Panc1 (cell line): ENCODE results near the gene MMP21. TPM values are rescaled to one million over a fixed set of nuclear protein-coding genes. Genes with fewer than 3 reads are reported as not detected.

Source experiments
- ATAC-seq: fragments of 200-7000 bp; cut with Tn5 transposase; 2 replicates; pipeline ENCODE4 v1.9.1; 2020; ENCODE audit warnings: mild to moderate bottlenecking, moderate library complexity
- BruUV-seq: library from RNA; stranded (reverse); fragments of 400-500 nt; replicated peaks from 2 replicates; lab custom pipeline; 2021; lab: Mats Ljungman, UMichigan
- CTCF ChIA-PET: fragments of 300-600 bp; sonication (Branson Sonifier 250); formaldehyde crosslinking; loops from one replicate; lab custom pipeline; 2022; ENCODE audit warnings: antibody characterized with exemption; lab: Charles Lee
- POLR2A ChIA-PET: fragments of 300-600 bp; sonication (Branson Sonifier 250); formaldehyde crosslinking; loops from one replicate; lab custom pipeline; 2022; ENCODE audit warnings: antibody characterized with exemption; lab: Charles Lee
- DNase-seq: peaks from one replicate; pipeline ENCODE4 v3.0.0-alpha.2; 2010; ENCODE audit warnings: low read depth, low spot score
- H3K27ac ChIP-seq: 2 replicates; pipeline ENCODE4 v1.5.1; 2011; ENCODE audit warnings: mild to moderate bottlenecking, low read length, inconsistent platforms
- H3K27me3 ChIP-seq: fragments of 200-500 bp; sonication (Bioruptor generic); 2 replicates; pipeline ENCODE4 v1.6.0; 2014; ENCODE audit warnings: low read length, inconsistent platforms; ENCODE audit not compliant: control insufficient read depth, insufficient read depth
- H3K36me3 ChIP-seq: fragments of 200-500 bp; sonication (Bioruptor generic); 2 replicates; pipeline ENCODE4 v1.5.1; 2014; ENCODE audit warnings: inconsistent platforms, mild to moderate bottlenecking, low read length, moderate library complexity; ENCODE audit not compliant: control insufficient read depth, insufficient read depth
- H3K4me1 ChIP-seq: 2 replicates; pipeline ENCODE4 v1.5.1; 2011; ENCODE audit warnings: inconsistent platforms, mild to moderate bottlenecking, low read length, moderate library complexity; ENCODE audit not compliant: control insufficient read depth, insufficient read depth
- H3K4me3 ChIP-seq, 2 experiments: 2 replicates each; pipeline ENCODE4 v1.5.1; 2011 to 2012; ENCODE audit warnings: low read depth in 2 of 2, low read length in 2 of 2, mild to moderate bottlenecking in 2 of 2, inconsistent platforms in 1 of 2, moderate library complexity in 1 of 2
- H3K9me3 ChIP-seq: fragments of 200-500 bp; sonication (Bioruptor generic); 2 replicates; pipeline ENCODE4 v1.5.1; 2014; ENCODE audit warnings: low read depth, mild to moderate bottlenecking, inconsistent platforms, low read length, moderate library complexity; ENCODE audit not compliant: control insufficient read depth, insufficient read depth
- POLR2AphosphoS5 ChIP-seq: IDR thresholded peaks from 2 replicates; pipeline ENCODE4 v1.6.1; 2012; ENCODE audit warnings: mild to moderate bottlenecking, low read depth, low read length, moderate library complexity
- SIN3A ChIP-seq: IDR thresholded peaks from 2 replicates; pipeline ENCODE4 v1.6.1; 2012; ENCODE audit warnings: low read depth, mild to moderate bottlenecking, low read length, moderate library complexity, borderline replicate concordance; ENCODE audit not compliant: insufficient read depth
- TCF7L2 ChIP-seq: IDR thresholded peaks from 2 replicates; pipeline ENCODE4 v1.6.1; 2011; ENCODE audit warnings: mild to moderate bottlenecking, low read depth, low read length, inconsistent platforms
- in situ Hi-C: cut with HindIII; loops from 2 replicates; pipeline ENCODE4 v1.10.0; 2016; ENCODE audit warnings: low sequenced_read_pairs, low pct_unique_long_range_greater_than_20kb
- intact Hi-C: fragments of 100-400 bp; cut with micrococcal nuclease; formaldehyde crosslinking; loops from one replicate; pipeline ENCODE4 v1.10.0; 2022; ENCODE audit not compliant: unreplicated experiment
- total RNA-seq: library from RNA; stranded (reverse); gene quantifications from one replicate; pipeline ENCODE4 v1.2.1, GENCODE V29; 2021; ENCODE audit not compliant: unreplicated experiment
- TF ChIP-seq, protein P1 (sequence below), 2 experiments: IDR thresholded peaks; 2 replicates each; pipeline ENCODE4 v1.6.1; 2011 to 2012; ENCODE audit warnings: low read depth in 2 of 2, control low read depth in 1 of 2, low read length in 1 of 2, mild to moderate bottlenecking in 1 of 2, moderate library complexity in 1 of 2; ENCODE audit not compliant: insufficient read depth in 1 of 2
- TF ChIP-seq, protein P2 (sequence below): fragments of 450-650 bp; IDR thresholded peaks from 2 replicates; pipeline ENCODE4 v1.5.1; 2017; ENCODE audit warnings: mild to moderate bottlenecking

MMP21 gene
- total RNA-seq, 1 experiment from 2014 or later = not detected

DNA sequence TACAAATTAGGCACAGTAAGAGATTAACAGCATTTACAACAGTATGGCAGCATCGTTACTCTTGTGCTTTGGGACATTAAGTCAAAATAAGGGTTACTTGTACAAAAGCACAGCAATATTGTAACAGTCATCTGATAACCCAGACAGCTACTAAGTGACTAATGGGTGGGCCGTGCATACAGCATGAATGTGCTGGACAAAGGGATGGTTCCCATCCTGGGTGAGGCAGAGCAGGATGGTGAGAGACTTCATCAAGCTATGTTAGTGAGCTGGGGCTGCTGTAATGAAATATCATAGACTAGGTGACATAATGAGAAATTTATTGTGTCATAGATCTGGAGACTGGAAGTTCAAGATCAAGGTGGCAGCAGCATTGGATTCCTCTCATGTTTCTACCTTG lies 30.7 kb downstream of the MMP21 start:
- H3K4me3 ChIP-seq = no peak overlapping the region
- H3K27me3 ChIP-seq = no peaks in the 10 kb centered on the region
- BruUV-seq = no TSS peak
- TF ChIP-seq TCF7L2 (no peak), SIN3A (no peak), POLR2AphosphoS5 (no peak)
- TF ChIP-seq, protein P1, sequence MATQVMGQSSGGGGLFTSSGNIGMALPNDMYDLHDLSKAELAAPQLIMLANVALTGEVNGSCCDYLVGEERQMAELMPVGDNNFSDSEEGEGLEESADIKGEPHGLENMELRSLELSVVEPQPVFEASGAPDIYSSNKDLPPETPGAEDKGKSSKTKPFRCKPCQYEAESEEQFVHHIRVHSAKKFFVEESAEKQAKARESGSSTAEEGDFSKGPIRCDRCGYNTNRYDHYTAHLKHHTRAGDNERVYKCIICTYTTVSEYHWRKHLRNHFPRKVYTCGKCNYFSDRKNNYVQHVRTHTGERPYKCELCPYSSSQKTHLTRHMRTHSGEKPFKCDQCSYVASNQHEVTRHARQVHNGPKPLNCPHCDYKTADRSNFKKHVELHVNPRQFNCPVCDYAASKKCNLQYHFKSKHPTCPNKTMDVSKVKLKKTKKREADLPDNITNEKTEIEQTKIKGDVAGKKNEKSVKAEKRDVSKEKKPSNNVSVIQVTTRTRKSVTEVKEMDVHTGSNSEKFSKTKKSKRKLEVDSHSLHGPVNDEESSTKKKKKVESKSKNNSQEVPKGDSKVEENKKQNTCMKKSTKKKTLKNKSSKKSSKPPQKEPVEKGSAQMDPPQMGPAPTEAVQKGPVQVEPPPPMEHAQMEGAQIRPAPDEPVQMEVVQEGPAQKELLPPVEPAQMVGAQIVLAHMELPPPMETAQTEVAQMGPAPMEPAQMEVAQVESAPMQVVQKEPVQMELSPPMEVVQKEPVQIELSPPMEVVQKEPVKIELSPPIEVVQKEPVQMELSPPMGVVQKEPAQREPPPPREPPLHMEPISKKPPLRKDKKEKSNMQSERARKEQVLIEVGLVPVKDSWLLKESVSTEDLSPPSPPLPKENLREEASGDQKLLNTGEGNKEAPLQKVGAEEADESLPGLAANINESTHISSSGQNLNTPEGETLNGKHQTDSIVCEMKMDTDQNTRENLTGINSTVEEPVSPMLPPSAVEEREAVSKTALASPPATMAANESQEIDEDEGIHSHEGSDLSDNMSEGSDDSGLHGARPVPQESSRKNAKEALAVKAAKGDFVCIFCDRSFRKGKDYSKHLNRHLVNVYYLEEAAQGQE (IDR thresholded peaks at IDR 0.05; ENCODE audit: insufficient read depth in 1 of 2, low read depth in 2 of 2, low read length in 1 of 2) = no peak
- TF ChIP-seq, protein P2, sequence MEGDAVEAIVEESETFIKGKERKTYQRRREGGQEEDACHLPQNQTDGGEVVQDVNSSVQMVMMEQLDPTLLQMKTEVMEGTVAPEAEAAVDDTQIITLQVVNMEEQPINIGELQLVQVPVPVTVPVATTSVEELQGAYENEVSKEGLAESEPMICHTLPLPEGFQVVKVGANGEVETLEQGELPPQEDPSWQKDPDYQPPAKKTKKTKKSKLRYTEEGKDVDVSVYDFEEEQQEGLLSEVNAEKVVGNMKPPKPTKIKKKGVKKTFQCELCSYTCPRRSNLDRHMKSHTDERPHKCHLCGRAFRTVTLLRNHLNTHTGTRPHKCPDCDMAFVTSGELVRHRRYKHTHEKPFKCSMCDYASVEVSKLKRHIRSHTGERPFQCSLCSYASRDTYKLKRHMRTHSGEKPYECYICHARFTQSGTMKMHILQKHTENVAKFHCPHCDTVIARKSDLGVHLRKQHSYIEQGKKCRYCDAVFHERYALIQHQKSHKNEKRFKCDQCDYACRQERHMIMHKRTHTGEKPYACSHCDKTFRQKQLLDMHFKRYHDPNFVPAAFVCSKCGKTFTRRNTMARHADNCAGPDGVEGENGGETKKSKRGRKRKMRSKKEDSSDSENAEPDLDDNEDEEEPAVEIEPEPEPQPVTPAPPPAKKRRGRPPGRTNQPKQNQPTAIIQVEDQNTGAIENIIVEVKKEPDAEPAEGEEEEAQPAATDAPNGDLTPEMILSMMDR = no peak
- CTCF ChIA-PET = no interaction called here
- DNase-seq (no peak), ATAC-seq (no peak)
- H3K36me3 ChIP-seq = peaks cover 40% of the 10 kb centered on the region
- H3K9me3 ChIP-seq = no peaks in the 10 kb centered on the region
- intact Hi-C loops = no loop called here
- POLR2A ChIA-PET = no interaction called here
- in situ Hi-C loops = no loop called here
- H3K4me1 ChIP-seq = no peaks in the 10 kb centered on the region
- H3K27ac ChIP-seq = no peak overlapping the region

DNA sequence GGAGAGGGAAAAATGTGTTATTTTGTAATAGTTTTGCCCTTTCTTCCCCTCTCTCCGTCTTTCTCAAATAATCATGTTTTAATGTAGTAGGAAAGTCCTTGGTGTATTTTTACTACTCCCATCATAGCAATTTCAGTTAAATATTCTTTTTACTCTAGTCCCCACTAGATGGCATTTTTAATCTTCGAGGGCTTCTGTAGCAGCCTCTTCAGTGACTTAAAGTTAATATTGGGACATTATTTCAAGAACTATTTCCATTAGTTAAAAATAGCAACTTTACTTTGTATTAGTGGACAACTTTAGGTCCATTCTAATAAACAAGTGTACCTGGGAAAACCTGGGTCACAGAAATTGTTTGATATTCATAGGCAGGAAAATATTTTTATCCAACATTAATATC lies 33.2 kb downstream of the MMP21 start:
- Histone ChIP-seq H3K4me1 (no peaks in the 10 kb centered on the region), H3K27ac (no peak overlapping the region), H3K9me3 (no peaks in the 10 kb centered on the region), H3K4me3 (no peak overlapping the region), H3K36me3 (peaks cover 57% of the 10 kb centered on the region), H3K27me3 (no peaks in the 10 kb centered on the region)
- ATAC-seq (no peak), DNase-seq (no peak)
- ChIA-PET POLR2A (no interaction called here), CTCF (no interaction called here)
- no peak for TF ChIP-seq SIN3A
- TF ChIP-seq, protein P2 = peak; percentile 37; the same call in 1 of the 2 replicates
- intact Hi-C loops (no loop called here), in situ Hi-C loops (no loop called here)
- no TSS peak for BruUV-seq
